Tibial nerve (tissue), 4 donors: ENCODE data around the gene P2RY1.

Experiments
- EP300 ChIP-seq, 2 donors: sonication (generic); formaldehyde crosslinking; IDR thresholded peaks; one replicate each; pipeline ENCODE4 v1.6.1; 2017; ENCODE audit warnings: antibody characterized with exemption in 2 of 2, mild to moderate bottlenecking in 1 of 2
- POLR2A ChIP-seq, 2 donors: fragments of 450-650 bp; IDR thresholded peaks; one replicate each; pipeline ENCODE4 v1.6.1; 2017; ENCODE audit warnings: antibody characterized with exemption in 2 of 2, mild to moderate bottlenecking in 2 of 2, moderate library complexity in 2 of 2
- TF ChIP-seq, protein P1 (sequence below), 5 experiments: fragments of 200-600 bp in 3 of 5; fragments of 450-650 bp in 2 of 5; sonication (generic) in 3 of 5; IDR thresholded peaks; one replicate each; pipeline ENCODE4 v1.5.1; 2016 to 2019; ENCODE audit warnings: antibody characterized with exemption in 5 of 5, mild to moderate bottlenecking in 3 of 5, moderate library complexity in 2 of 5

DNA sequence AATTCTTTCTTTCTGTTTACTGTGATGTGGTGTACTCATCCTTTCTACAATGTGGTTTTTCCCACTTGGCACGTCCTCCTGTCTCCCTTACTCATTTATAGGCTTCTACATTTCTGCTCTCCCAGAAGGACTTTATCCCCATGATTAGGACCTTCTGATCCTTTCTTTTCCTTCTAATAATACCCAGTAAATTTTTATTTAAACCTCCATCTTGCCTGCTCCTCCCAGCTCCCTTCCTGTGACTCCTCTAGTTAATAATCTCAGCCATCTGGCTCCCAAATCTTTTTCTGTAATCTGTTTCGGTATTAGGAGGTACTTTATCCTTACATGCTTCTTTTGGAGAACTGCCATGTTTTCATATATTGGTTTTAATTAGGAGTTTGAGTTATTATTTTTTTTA lies 11.2 kb upstream of the P2RY1 start:
- TF ChIP-seq, protein P1, sequence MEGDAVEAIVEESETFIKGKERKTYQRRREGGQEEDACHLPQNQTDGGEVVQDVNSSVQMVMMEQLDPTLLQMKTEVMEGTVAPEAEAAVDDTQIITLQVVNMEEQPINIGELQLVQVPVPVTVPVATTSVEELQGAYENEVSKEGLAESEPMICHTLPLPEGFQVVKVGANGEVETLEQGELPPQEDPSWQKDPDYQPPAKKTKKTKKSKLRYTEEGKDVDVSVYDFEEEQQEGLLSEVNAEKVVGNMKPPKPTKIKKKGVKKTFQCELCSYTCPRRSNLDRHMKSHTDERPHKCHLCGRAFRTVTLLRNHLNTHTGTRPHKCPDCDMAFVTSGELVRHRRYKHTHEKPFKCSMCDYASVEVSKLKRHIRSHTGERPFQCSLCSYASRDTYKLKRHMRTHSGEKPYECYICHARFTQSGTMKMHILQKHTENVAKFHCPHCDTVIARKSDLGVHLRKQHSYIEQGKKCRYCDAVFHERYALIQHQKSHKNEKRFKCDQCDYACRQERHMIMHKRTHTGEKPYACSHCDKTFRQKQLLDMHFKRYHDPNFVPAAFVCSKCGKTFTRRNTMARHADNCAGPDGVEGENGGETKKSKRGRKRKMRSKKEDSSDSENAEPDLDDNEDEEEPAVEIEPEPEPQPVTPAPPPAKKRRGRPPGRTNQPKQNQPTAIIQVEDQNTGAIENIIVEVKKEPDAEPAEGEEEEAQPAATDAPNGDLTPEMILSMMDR (IDR thresholded peaks at IDR 0.05): no peak
- TF ChIP-seq POLR2A (IDR thresholded peaks at IDR 0.05) (no peak), EP300 (IDR thresholded peaks at IDR 0.05) (no peak)
